Measurements from ENCODE around the gene SNN.

The SNN gene

DNA sequence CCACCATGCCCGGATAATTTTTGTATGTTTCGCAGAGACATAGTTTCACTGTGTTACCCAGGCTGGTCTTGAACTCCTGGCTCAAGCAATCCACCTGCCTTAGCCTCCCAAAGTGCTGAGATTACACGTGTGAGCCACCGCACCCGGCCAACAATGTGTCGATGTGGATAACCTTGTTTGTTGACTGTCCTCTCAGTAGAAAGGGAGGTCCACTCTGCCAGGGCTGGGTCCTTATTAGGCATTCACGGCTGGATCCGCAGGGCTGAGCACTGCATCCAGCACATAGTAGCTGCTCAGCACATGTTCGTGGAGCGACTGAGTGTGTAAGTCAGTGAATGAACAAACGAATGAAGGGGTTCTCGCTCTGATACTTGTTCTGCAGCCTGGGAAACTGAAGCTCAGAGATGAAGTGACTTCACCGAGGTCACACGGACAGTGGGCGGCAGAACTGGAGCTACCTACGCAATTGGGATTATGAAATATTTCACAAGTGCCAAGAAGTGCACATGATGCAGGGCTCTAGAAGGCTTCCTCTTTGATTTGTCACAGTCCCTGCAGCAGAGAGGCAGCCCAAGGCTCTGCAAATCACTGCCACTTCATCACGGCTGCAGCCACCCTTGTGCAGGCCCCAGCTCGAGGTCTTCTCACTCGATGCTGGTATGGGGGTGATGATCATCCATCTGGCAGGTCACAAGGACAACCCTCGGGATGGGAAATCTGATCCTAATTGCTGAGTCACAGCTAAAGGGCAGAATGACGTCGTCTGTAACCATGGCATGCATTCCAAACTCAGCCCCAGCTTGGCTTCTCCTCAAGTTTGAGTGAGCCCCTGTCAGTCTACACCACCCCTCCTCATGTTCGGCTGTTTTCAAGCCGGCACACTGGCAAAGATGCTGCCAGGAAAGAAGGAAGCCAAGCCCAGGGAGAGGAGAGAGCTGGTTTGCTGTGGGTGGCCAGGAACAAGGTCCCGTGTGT is 28.0 kb upstream of the SNN start:
- H3K27ac Mint-ChIP-seq, result peak overlapping the region in 1 of 2 donors; percentile 26
- peak; percentile 71 for ATAC-seq (replicated peaks)
- peak overlapping the region in 1 of 2 donors; percentile 22 for H3K4me3 Mint-ChIP-seq
- H3K9me3 Mint-ChIP-seq, result no peaks in the 10 kb centered on the region
- peaks cover 0 to 8% of the 10 kb centered on the region in 2 donors for H3K27me3 Mint-ChIP-seq
- DNase-seq, result no peak
- no peaks in the 10 kb centered on the region for H3K36me3 Mint-ChIP-seq (ENCODE audit: insufficient read depth)
- H3K4me1 Mint-ChIP-seq (ENCODE audit: low read depth in 2 of 2), result peaks cover 23 to 27% of the 10 kb centered on the region in 2 donors

GRCh38 chr16:11640987-11641817 is 27.1 kb upstream of the SNN start:
- H3K27ac Mint-ChIP-seq, result peak overlapping the region in 1 of 2 donors; percentile 26
- ATAC-seq (replicated peaks), result peak; percentile 75
- no peaks in the 10 kb centered on the region for H3K36me3 Mint-ChIP-seq (ENCODE audit: insufficient read depth)
- peaks cover 20 to 24% of the 10 kb centered on the region in 2 donors for H3K4me1 Mint-ChIP-seq (ENCODE audit: low read depth in 2 of 2)
- H3K4me3 Mint-ChIP-seq, result peak overlapping the region; percentile 22 to 37
- peak; percentile 33 to 45 (median 40) for DNase-seq
- H3K9me3 Mint-ChIP-seq, result no peaks in the 10 kb centered on the region
- peaks cover 0 to 8% of the 10 kb centered on the region in 2 donors for H3K27me3 Mint-ChIP-seq

- Mint-ChIP-seq H3K9me3 (no peaks in the 10 kb centered on the region), H3K36me3 (ENCODE audit: insufficient read depth) (no peaks in the 10 kb centered on the region), H3K27me3 (peaks cover 0 to 8% of the 10 kb centered on the region in 2 donors), H3K27ac (peak overlapping the region in 1 of 2 donors; percentile 46), H3K4me1 (ENCODE audit: low read depth in 2 of 2) (peaks cover 20% of the 10 kb centered on the region in 2 donors), H3K4me3 (no peak overlapping the region)
- ATAC-seq (replicated peaks), result no peak
- no peak for DNase-seq
Measured at GRCh38 chr16:11642765-11643116, 25.5 kb upstream of the SNN start.

DNA sequence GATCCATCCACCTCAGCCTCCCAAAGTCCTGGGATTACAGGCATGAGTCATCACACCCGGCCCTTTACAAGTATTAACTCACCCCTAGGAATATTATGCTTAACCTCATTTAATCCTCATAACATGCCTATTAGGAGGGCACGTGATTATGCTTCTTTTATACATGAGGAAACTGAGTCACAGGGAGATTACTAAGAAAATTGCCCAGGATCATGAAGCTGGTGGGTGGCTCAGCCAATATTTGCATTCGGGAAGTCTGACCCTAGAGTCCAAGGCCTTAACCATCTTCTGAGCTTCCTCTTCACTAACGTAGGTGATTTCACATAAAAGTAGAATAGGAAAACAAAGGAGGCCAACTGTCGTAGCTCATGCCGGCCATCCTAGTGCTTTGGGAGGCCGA is 19.0 kb upstream of the SNN start:
- peaks cover 3 to 4% of the 10 kb centered on the region in 2 donors for H3K4me1 Mint-ChIP-seq (ENCODE audit: low read depth in 2 of 2)
- H3K4me3 Mint-ChIP-seq, result no peak overlapping the region
- ATAC-seq (replicated peaks), result no peak
- no peak overlapping the region for H3K27ac Mint-ChIP-seq
- DNase-seq, result no peak
- no peaks in the 10 kb centered on the region for H3K9me3 Mint-ChIP-seq
- H3K27me3 Mint-ChIP-seq, result peaks cover 0 to 20% of the 10 kb centered on the region in 2 donors
- no peaks in the 10 kb centered on the region for H3K36me3 Mint-ChIP-seq (ENCODE audit: insufficient read depth)

- Mint-ChIP-seq H3K27me3 (peaks cover 0 to 19% of the 10 kb centered on the region in 2 donors), H3K27ac (no peak overlapping the region), H3K9me3 (no peaks in the 10 kb centered on the region), H3K36me3 (ENCODE audit: insufficient read depth) (peaks cover 1% of the 10 kb centered on the region), H3K4me1 (ENCODE audit: low read depth in 2 of 2) (peaks cover 8 to 10% of the 10 kb centered on the region in 2 donors), H3K4me3 (no peak overlapping the region)
- ATAC-seq (replicated peaks) (no peak), DNase-seq (no peak)
Measured at GRCh38 chr16:11650641-11651591, 17.3 kb upstream of the SNN start.

DNA sequence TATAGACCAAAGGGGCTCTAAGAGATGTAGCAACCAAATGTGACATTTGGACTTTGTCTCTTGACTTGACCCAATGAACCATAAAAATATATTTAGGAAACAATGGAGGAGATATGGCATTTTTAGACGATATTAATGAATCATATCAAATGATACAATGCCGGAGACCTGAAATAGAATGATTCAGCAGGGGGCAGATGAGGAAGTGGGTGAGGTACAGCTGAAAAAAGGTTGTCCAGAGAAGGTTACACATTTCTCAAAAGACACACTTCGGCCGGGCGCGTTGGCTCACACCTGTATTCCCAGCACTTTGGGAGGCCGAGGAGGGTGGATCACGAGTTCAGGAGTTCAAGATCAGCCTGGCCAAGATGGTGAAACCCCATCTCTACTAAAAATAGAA is 16.5 kb upstream of the SNN start:
- H3K9me3 Mint-ChIP-seq, result no peaks in the 10 kb centered on the region
- H3K4me1 Mint-ChIP-seq (ENCODE audit: low read depth in 2 of 2), result peaks cover 8 to 12% of the 10 kb centered on the region in 2 donors
- no peak overlapping the region for H3K27ac Mint-ChIP-seq
- DNase-seq (no peak), ATAC-seq (replicated peaks) (no peak)
- H3K4me3 Mint-ChIP-seq, result no peak overlapping the region
- H3K36me3 Mint-ChIP-seq (ENCODE audit: insufficient read depth), result peaks cover 3% of the 10 kb centered on the region
- peaks cover 0 to 19% of the 10 kb centered on the region in 2 donors for H3K27me3 Mint-ChIP-seq

- Mint-ChIP-seq H3K9me3 (no peaks in the 10 kb centered on the region), H3K27ac (no peak overlapping the region), H3K36me3 (ENCODE audit: insufficient read depth) (peaks cover 3% of the 10 kb centered on the region), H3K4me3 (no peak overlapping the region), H3K4me1 (ENCODE audit: low read depth in 2 of 2) (peaks cover 8 to 12% of the 10 kb centered on the region in 2 donors), H3K27me3 (peaks cover 0 to 11% of the 10 kb centered on the region in 2 donors)
- DNase-seq, result no peak
- ATAC-seq (replicated peaks), result no peak
Measured at GRCh38 chr16:11655655-11656054, 12.6 kb upstream of the SNN start.

DNA sequence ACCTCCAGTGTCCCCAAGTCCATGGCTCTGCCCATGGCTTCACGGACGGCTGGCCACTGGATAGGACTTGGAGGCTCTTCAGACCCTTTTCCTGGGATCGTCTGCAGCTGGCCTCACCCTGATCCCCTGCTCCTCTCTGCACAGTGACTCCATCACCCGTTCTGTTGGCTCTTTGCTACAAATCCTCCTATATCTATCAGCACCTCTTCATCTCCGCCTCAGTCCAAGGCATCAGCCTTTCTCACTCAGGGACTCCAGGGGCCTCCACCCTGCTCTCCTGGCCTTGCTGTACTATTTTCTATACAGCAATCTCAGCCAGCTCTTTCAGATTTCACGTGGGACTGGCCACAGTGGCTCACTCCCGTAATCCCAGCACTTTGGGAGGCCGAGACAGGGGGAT is 10.7 kb upstream of the SNN start:
- no peak for DNase-seq
- Mint-ChIP-seq H3K9me3 (no peaks in the 10 kb centered on the region), H3K4me1 (ENCODE audit: low read depth in 2 of 2) (peaks cover 8 to 12% of the 10 kb centered on the region in 2 donors), H3K4me3 (no peak overlapping the region), H3K36me3 (ENCODE audit: insufficient read depth) (peaks cover 6% of the 10 kb centered on the region), H3K27ac (no peak overlapping the region), H3K27me3 (peaks cover 0 to 6% of the 10 kb centered on the region in 2 donors)
- no peak for ATAC-seq (replicated peaks)

DNA sequence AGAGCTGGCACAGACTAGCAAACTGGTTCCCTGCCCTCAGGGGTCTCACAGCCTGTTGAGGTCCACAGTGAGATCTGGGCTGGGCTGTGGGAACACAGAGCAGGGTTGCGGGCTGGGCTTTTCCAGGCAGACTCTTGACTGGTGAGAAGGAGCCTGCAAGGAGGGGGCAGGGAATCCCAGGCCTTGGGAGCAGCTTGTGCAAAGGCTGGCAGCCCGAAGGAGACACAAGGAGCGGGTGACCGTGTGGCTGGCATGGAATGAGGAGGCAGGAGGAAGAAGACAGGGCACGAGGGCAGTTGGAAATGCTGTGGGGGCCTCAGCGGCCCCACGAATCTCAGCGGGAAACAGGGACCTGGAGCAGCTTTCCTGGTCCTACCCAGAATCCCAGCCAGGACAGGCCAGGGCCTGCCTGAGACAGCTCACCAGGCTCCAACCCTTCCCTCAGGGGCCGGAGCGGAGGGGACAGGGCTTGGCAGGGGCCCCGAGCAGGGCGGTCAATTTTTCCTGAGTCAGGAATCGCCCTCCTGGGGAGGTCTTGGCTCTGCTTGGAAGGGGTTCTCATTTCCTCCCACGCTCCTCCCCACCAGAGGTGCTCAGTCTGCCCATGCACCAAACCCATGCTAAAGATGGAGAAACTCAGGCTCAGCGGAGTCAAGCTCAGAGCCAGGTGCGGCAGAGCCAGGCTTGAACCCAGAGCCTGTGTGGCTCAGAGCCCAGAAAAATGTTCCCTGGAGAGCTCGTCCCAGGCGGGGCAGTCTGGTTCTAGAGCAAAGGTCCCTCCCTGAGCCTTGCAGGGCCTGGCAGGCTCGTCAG is 9.2 kb upstream of the SNN start:
- no peak overlapping the region for H3K4me3 Mint-ChIP-seq

DNA sequence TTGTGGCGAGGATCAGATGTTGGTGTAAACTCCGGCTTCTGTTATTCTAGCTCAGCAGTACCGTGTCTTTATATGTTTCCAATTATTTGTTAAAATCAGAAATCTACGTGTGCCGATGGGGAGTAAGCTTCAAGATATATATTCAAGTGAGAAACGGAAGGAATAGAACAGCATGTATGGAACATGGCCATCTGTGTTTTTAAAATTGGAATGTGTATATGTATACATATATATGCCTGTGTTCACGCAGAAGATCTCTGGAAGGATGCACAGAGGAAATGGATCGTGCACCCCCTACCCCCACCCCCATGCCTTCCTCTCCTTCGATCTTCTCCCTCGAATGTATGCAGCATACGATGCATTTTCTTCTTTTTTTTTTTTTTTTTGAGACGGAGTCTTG is 7.7 kb upstream of the SNN start:
- Mint-ChIP-seq H3K4me1 (ENCODE audit: low read depth in 2 of 2) (peaks cover 9 to 15% of the 10 kb centered on the region in 2 donors), H3K27me3 (peaks cover 0 to 6% of the 10 kb centered on the region in 2 donors), H3K4me3 (no peak overlapping the region), H3K36me3 (ENCODE audit: insufficient read depth) (peaks cover 6% of the 10 kb centered on the region), H3K27ac (no peak overlapping the region), H3K9me3 (no peaks in the 10 kb centered on the region)
- DNase-seq, result no peak
- ATAC-seq (replicated peaks), result no peak

More for the DNA sequence above, 9.2 kb upstream of the SNN start:
- ATAC-seq (replicated peaks) (no peak), DNase-seq (no peak)
- H3K4me1 Mint-ChIP-seq (ENCODE audit: low read depth in 2 of 2), result peaks cover 9 to 10% of the 10 kb centered on the region in 2 donors
- peaks cover 0 to 6% of the 10 kb centered on the region in 2 donors for H3K27me3 Mint-ChIP-seq
- H3K27ac Mint-ChIP-seq, result no peak overlapping the region
- H3K36me3 Mint-ChIP-seq (ENCODE audit: insufficient read depth), result peaks cover 6% of the 10 kb centered on the region
- no peaks in the 10 kb centered on the region for H3K9me3 Mint-ChIP-seq

GRCh38 chr16:11662582-11662981 is 5.7 kb upstream of the SNN start:
- Mint-ChIP-seq H3K27ac (no peak overlapping the region), H3K36me3 (ENCODE audit: insufficient read depth) (peaks cover 5% of the 10 kb centered on the region), H3K9me3 (no peaks in the 10 kb centered on the region), H3K4me3 (no peak overlapping the region), H3K27me3 (peaks cover 0 to 6% of the 10 kb centered on the region in 2 donors), H3K4me1 (ENCODE audit: low read depth in 2 of 2) (peaks cover 15 to 20% of the 10 kb centered on the region in 2 donors)
- DNase-seq (no peak), ATAC-seq (replicated peaks) (no peak)

DNA sequence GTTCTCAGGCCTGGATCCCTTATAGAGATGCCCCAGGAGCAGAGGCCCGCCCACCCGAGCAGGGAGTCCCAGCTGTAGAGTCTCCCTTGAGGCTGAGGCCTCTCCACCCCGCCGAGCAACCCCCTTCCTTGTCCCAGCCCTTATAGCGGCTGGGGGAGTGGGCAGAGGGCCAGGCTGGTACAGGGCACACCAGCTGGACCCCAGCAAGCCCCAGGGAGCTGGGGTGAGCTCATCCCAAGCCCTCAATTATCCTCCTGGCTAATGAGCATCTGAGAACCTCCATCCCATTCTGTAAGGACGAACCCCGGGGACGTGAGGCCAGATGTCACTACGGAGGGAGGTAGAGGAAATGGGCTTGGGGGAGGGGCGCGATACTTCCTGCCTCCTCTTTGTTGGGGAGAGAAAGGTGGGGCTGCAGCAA is 3.2 kb upstream of the SNN start:
- Mint-ChIP-seq H3K4me3 (peak overlapping the region; percentile 47 to 48), H3K4me1 (ENCODE audit: low read depth in 2 of 2) (peaks cover 21% of the 10 kb centered on the region in 2 donors), H3K27ac (no peak overlapping the region), H3K36me3 (ENCODE audit: insufficient read depth) (peaks cover 7% of the 10 kb centered on the region), H3K9me3 (no peaks in the 10 kb centered on the region), H3K27me3 (peaks cover 0 to 6% of the 10 kb centered on the region in 2 donors)
- ATAC-seq (replicated peaks) (no peak), DNase-seq (no peak)

Measured in effector memory CD8-positive, alpha-beta T cell (primary cell).